ENCODE measurements around the gene L3MBTL4. TPM values are rescaled to one million over a fixed set of nuclear protein-coding genes. Genes with fewer than 3 reads are reported as not detected.
A peak's percentile ranks its signal among the peaks of the same experiment; 100 is the strongest.

The L3MBTL4 gene
- total and polyA plus RNA-seq, 4 donors = 2.3 to 15.0 (median 5.0) TPM

DNA sequence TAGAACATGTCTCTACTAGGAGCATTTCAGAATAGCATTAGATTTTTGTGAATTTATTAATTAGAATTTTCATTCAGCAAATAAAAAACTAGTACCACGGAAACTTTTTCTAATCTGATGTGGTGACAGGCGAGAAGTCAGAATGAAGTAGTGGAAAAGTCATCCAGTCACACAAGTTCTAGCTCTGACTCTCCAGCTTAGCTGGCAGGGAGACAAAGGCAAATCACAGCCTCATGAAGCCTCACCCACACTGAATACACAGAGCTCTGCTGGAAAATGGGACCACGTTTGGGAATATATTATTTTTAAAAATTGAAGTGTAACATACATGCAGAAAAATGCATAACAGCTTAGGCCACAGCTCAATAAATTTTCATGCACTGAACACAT lies 86.1 kb downstream of the L3MBTL4 start:
- DNase-seq (ENCODE audit: low spot score) = no peak
- H3K9me3 ChIP-seq (ENCODE audit: control insufficient read depth in 4 of 4, low read length in 3 of 4) = peaks cover 0 to 6% (median 2%) of the 10 kb centered on the region in 4 donors

DNA sequence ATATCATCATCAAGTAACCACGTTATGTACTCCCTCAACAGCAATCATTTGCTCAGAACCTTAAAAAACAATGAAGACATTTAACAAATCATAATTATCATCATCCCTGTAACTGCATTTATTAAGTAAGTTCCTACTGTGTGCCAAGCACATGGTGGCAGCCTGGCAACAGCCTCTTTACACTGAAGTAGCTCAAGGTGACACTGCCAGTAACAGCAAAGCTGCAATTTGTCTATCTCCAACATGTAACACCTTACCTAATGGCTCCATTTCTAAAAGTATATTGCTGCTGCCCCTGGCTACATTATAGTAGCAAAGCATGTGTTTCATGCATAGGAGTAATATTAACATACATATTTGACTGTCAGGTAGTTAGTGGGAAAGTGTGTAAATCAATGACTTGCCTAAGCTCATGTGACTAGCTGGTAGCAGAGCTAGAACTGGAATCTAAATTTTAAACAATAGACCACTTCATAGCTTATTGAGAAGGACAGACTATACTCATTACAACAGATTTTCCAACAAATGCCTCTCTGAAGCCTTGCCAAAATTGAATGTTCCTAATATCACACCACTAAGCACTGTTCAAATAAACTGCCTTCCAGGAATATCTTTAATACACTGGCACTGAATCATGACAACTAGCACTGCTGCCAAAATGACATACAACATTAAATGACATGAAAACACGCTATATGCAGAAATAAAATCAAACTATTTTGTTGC lies 86.7 kb downstream of the L3MBTL4 start:
- Histone ChIP-seq H3K9ac (ENCODE audit: low read depth in 1 of 2, low read length in 2 of 2) (no peak overlapping the region), H3K27ac (ENCODE audit: low read depth in 1 of 2, low read length in 2 of 2) (peak overlapping the region in 1 of 2 donors; percentile 1), H3K4me1 (ENCODE audit: control insufficient read depth in 4 of 4, insufficient read depth in 4 of 4, low read length in 3 of 4) (peaks cover 0 to 9% (median 2%) of the 10 kb centered on the region in 4 donors), H3K27me3 (ENCODE audit: control insufficient read depth in 4 of 4, insufficient read depth in 4 of 4, low read length in 3 of 4) (no peaks in the 10 kb centered on the region), H3K36me3 (ENCODE audit: control insufficient read depth in 4 of 4, insufficient read depth in 3 of 4, low read depth in 1 of 4, low read length in 3 of 4) (no peaks in the 10 kb centered on the region), H3K4me3 (ENCODE audit: low read depth in 1 of 3, low read length in 3 of 3) (no peak overlapping the region), H3K9me3 (ENCODE audit: control insufficient read depth in 4 of 4, low read length in 3 of 4) (peaks cover 0 to 6% (median 2%) of the 10 kb centered on the region in 4 donors)
- 68% methylated on average over 2 of the region's 2 CpGs for WGBS
- TF ChIP-seq RXRA (IDR thresholded peaks at IDR 0.05) (peak; percentile 21 to 36), FOXA2 (IDR thresholded peaks at IDR 0.05) (no peak), FOXA1 (IDR thresholded peaks at IDR 0.05) (no peak), HNF4G (IDR thresholded peaks at IDR 0.05) (no peak), EGR1 (IDR thresholded peaks at IDR 0.05; ENCODE audit: low read depth in 2 of 2) (no peak), HNF4A (conservative IDR thresholded peaks at IDR 0.05) (peak in 1 of 2 donors; percentile 12), SP1 (IDR thresholded peaks at IDR 0.05) (peak; percentile 33), RAD21 (IDR thresholded peaks at IDR 0.05) (no peak), GABPA (IDR thresholded peaks at IDR 0.05 in 1 of 2, conservative IDR thresholded peaks at IDR 0.05 in 1 of 2) (no peak), YY1 (IDR thresholded peaks at IDR 0.05) (no peak), JUND (IDR thresholded peaks at IDR 0.05) (peak in 1 of 2 donors; percentile 12), TAF1 (conservative IDR thresholded peaks at IDR 0.05) (no peak), NR2F2 (IDR thresholded peaks at IDR 0.05) (no peak)
- TF ChIP-seq, protein P1, sequence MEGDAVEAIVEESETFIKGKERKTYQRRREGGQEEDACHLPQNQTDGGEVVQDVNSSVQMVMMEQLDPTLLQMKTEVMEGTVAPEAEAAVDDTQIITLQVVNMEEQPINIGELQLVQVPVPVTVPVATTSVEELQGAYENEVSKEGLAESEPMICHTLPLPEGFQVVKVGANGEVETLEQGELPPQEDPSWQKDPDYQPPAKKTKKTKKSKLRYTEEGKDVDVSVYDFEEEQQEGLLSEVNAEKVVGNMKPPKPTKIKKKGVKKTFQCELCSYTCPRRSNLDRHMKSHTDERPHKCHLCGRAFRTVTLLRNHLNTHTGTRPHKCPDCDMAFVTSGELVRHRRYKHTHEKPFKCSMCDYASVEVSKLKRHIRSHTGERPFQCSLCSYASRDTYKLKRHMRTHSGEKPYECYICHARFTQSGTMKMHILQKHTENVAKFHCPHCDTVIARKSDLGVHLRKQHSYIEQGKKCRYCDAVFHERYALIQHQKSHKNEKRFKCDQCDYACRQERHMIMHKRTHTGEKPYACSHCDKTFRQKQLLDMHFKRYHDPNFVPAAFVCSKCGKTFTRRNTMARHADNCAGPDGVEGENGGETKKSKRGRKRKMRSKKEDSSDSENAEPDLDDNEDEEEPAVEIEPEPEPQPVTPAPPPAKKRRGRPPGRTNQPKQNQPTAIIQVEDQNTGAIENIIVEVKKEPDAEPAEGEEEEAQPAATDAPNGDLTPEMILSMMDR (IDR thresholded peaks at IDR 0.05; ENCODE audit: low read depth, low read length, missing input control) = no peak
- TF ChIP-seq, protein P2, sequence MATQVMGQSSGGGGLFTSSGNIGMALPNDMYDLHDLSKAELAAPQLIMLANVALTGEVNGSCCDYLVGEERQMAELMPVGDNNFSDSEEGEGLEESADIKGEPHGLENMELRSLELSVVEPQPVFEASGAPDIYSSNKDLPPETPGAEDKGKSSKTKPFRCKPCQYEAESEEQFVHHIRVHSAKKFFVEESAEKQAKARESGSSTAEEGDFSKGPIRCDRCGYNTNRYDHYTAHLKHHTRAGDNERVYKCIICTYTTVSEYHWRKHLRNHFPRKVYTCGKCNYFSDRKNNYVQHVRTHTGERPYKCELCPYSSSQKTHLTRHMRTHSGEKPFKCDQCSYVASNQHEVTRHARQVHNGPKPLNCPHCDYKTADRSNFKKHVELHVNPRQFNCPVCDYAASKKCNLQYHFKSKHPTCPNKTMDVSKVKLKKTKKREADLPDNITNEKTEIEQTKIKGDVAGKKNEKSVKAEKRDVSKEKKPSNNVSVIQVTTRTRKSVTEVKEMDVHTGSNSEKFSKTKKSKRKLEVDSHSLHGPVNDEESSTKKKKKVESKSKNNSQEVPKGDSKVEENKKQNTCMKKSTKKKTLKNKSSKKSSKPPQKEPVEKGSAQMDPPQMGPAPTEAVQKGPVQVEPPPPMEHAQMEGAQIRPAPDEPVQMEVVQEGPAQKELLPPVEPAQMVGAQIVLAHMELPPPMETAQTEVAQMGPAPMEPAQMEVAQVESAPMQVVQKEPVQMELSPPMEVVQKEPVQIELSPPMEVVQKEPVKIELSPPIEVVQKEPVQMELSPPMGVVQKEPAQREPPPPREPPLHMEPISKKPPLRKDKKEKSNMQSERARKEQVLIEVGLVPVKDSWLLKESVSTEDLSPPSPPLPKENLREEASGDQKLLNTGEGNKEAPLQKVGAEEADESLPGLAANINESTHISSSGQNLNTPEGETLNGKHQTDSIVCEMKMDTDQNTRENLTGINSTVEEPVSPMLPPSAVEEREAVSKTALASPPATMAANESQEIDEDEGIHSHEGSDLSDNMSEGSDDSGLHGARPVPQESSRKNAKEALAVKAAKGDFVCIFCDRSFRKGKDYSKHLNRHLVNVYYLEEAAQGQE (IDR thresholded peaks at IDR 0.05) = no peak
- TF ChIP-seq, protein P3, sequence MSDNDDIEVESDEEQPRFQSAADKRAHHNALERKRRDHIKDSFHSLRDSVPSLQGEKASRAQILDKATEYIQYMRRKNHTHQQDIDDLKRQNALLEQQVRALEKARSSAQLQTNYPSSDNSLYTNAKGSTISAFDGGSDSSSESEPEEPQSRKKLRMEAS (IDR thresholded peaks at IDR 0.05) = no peak
- TF ChIP-seq, protein P4, sequence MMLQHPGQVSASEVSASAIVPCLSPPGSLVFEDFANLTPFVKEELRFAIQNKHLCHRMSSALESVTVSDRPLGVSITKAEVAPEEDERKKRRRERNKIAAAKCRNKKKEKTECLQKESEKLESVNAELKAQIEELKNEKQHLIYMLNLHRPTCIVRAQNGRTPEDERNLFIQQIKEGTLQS (IDR thresholded peaks at IDR 0.05) = no peak
- TF ChIP-seq, protein P5, sequence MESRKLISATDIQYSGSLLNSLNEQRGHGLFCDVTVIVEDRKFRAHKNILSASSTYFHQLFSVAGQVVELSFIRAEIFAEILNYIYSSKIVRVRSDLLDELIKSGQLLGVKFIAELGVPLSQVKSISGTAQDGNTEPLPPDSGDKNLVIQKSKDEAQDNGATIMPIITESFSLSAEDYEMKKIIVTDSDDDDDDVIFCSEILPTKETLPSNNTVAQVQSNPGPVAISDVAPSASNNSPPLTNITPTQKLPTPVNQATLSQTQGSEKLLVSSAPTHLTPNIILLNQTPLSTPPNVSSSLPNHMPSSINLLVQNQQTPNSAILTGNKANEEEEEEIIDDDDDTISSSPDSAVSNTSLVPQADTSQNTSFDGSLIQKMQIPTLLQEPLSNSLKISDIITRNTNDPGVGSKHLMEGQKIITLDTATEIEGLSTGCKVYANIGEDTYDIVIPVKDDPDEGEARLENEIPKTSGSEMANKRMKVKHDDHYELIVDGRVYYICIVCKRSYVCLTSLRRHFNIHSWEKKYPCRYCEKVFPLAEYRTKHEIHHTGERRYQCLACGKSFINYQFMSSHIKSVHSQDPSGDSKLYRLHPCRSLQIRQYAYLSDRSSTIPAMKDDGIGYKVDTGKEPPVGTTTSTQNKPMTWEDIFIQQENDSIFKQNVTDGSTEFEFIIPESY (IDR thresholded peaks at IDR 0.05) = no peak
- no peak for DNase-seq (ENCODE audit: low spot score)

More for the DNA sequence above, 86.1 kb downstream of the L3MBTL4 start:
- TF ChIP-seq FOXA1 (IDR thresholded peaks at IDR 0.05) (no peak), JUND (IDR thresholded peaks at IDR 0.05) (no peak), RAD21 (IDR thresholded peaks at IDR 0.05) (no peak), SP1 (IDR thresholded peaks at IDR 0.05) (no peak), RXRA (IDR thresholded peaks at IDR 0.05) (no peak), HNF4A (conservative IDR thresholded peaks at IDR 0.05) (no peak), EGR1 (IDR thresholded peaks at IDR 0.05; ENCODE audit: low read depth in 2 of 2) (no peak)
- TF ChIP-seq, protein P4 (IDR thresholded peaks at IDR 0.05) = no peak
- TF ChIP-seq, protein P3 (IDR thresholded peaks at IDR 0.05) = no peak
- 35% methylated on average over 3 of the region's 3 CpGs for WGBS
- Histone ChIP-seq H3K27ac (ENCODE audit: low read depth in 1 of 2, low read length in 2 of 2) (peak overlapping the region in 1 of 2 donors; percentile 1), H3K4me1 (ENCODE audit: control insufficient read depth in 4 of 4, insufficient read depth in 4 of 4, low read length in 3 of 4) (peaks cover 0 to 9% (median 2%) of the 10 kb centered on the region in 4 donors), H3K27me3 (ENCODE audit: control insufficient read depth in 4 of 4, insufficient read depth in 4 of 4, low read length in 3 of 4) (no peaks in the 10 kb centered on the region), H3K36me3 (ENCODE audit: control insufficient read depth in 4 of 4, insufficient read depth in 3 of 4, low read depth in 1 of 4, low read length in 3 of 4) (no peaks in the 10 kb centered on the region), H3K4me3 (ENCODE audit: low read depth in 1 of 3, low read length in 3 of 3) (no peak overlapping the region), H3K9ac (ENCODE audit: low read depth in 1 of 2, low read length in 2 of 2) (no peak overlapping the region)

Data from liver (tissue), 9 donors.